Liver (tissue), 9 donors: Measurements from ENCODE around the gene TNS3. TPM values are rescaled to one million over a fixed set of nuclear protein-coding genes. Genes with fewer than 3 reads are reported as not detected.

ENCODE experiments used
- DNase-seq: peaks from one replicate; pipeline ENCODE4 v3.0.0-alpha.2; 2017; ENCODE audit warnings: low spot score
- H3K27ac ChIP-seq, 2 donors: one replicate each; pipeline ENCODE4 v1.7.0; 2013; ENCODE audit warnings: inconsistent platforms in 2 of 2, low read length in 2 of 2, control low read depth in 1 of 2, low read depth in 1 of 2, mild to moderate bottlenecking in 1 of 2
- H3K27me3 ChIP-seq, 4 donors: one replicate each; pipeline versions ENCODE4 v1.6.1 to v1.7.0; 2013; ENCODE audit warnings: low read length in 3 of 4, inconsistent platforms in 1 of 4, mild to moderate bottlenecking in 1 of 4, moderate library complexity in 1 of 4; ENCODE audit not compliant: control insufficient read depth in 4 of 4, insufficient read depth in 4 of 4
- H3K36me3 ChIP-seq, 4 donors: one replicate each; pipeline versions ENCODE4 v1.6.1 to v1.7.0; 2013; ENCODE audit warnings: low read length in 3 of 4, mild to moderate bottlenecking in 3 of 4, low read depth in 1 of 4, moderate library complexity in 1 of 4; ENCODE audit not compliant: control insufficient read depth in 4 of 4, insufficient read depth in 3 of 4
- H3K4me1 ChIP-seq, 4 donors: one replicate each; pipeline versions ENCODE4 v1.6.1 to v1.7.0; 2013; ENCODE audit warnings: low read length in 3 of 4, mild to moderate bottlenecking in 3 of 4, moderate library complexity in 1 of 4; ENCODE audit not compliant: control insufficient read depth in 4 of 4, insufficient read depth in 4 of 4
- H3K4me3 ChIP-seq, 3 donors: one replicate each; pipeline versions ENCODE4 v1.6.1 to v1.7.0; 2013; ENCODE audit warnings: low read length in 3 of 3, control low read depth in 1 of 3, low read depth in 1 of 3, mild to moderate bottlenecking in 1 of 3
- H3K9ac ChIP-seq, 2 donors: one replicate each; pipeline ENCODE4 v1.7.0; 2013; ENCODE audit warnings: low read length in 2 of 2, mild to moderate bottlenecking in 2 of 2, moderate library complexity in 2 of 2, control low read depth in 1 of 2, low read depth in 1 of 2
- H3K9me3 ChIP-seq, 4 donors: one replicate each; pipeline versions ENCODE4 v1.6.1 to v1.7.0; 2013; ENCODE audit warnings: low read length in 3 of 4; ENCODE audit not compliant: control insufficient read depth in 4 of 4
- EGR1 ChIP-seq, 2 donors: IDR thresholded peaks; 2 replicates each; pipeline ENCODE4 v1.6.1; 2016 to 2018; ENCODE audit warnings: antibody characterized with exemption in 2 of 2, low read depth in 2 of 2
- GABPA ChIP-seq, 2 donors: IDR thresholded peaks in 1 of 2; conservative IDR thresholded peaks in 1 of 2; 2 replicates each; pipeline ENCODE4 v1.6.1; 2016; ENCODE audit warnings: antibody characterized with exemption in 2 of 2, mild to moderate bottlenecking in 1 of 2, moderate library complexity in 1 of 2
- JUND ChIP-seq, 2 donors: IDR thresholded peaks; 2 replicates each; pipeline ENCODE4 v1.6.1; 2016; ENCODE audit warnings: antibody characterized with exemption in 2 of 2
- NR2F2 ChIP-seq: IDR thresholded peaks from 2 replicates; pipeline ENCODE4 v1.6.1; 2016; ENCODE audit warnings: antibody characterized with exemption
- RAD21 ChIP-seq, 2 donors: IDR thresholded peaks; 2 replicates each; pipeline ENCODE4 v1.6.1; 2016; ENCODE audit warnings: antibody characterized with exemption in 2 of 2, mild to moderate bottlenecking in 2 of 2
- RXRA ChIP-seq, 2 donors: IDR thresholded peaks; 2 replicates each; pipeline ENCODE4 v1.6.1; 2017 to 2018; ENCODE audit warnings: antibody characterized with exemption in 2 of 2, mild to moderate bottlenecking in 1 of 2
- SP1 ChIP-seq: IDR thresholded peaks from 2 replicates; pipeline ENCODE4 v1.6.1; 2018; ENCODE audit warnings: antibody characterized with exemption, mild to moderate bottlenecking
- TAF1 ChIP-seq: conservative IDR thresholded peaks from 2 replicates; pipeline ENCODE4 v1.6.1; 2016; ENCODE audit warnings: antibody characterized with exemption, mild to moderate bottlenecking
- YY1 ChIP-seq: IDR thresholded peaks from 2 replicates; pipeline ENCODE4 v1.6.1; 2016; ENCODE audit warnings: antibody characterized with exemption, mild to moderate bottlenecking
- WGBS: extraction: QIAGEN DNeasy Blood & Tissue Kit; methylation state at CpG from one replicate; pipeline ENCODE4 v1.1.7; 2013; 5-methylcytosine and 5-hydroxymethylcytosine counted together
- polyA plus RNA-seq, 2 donors: library from polyadenylated mRNA; stranded (reverse) in 1 of 2; unstranded in 1 of 2; fragments of 200-250 nt in 1 of 2; fragments of >200 nt in 1 of 2; fragmentation: Nextera tagmentation in 1 of 2; extraction: Ambion mirVana in 1 of 2; gene quantifications; one replicate each; pipeline versions ENCODE4 v1.2.1 to v1.2.3, GENCODE V29; 2013 to 2015
- total RNA-seq, 2 donors: library from RNA; depleted of rRNA; stranded (reverse); fragments of >200 nt; gene quantifications; one replicate each; pipeline ENCODE4 v1.2.3, GENCODE V29; 2014
- TF ChIP-seq, protein P1 (sequence below): IDR thresholded peaks from 2 replicates; pipeline ENCODE4 v1.6.1; 2016; ENCODE audit warnings: antibody characterized with exemption, mild to moderate bottlenecking
- TF ChIP-seq, protein P2 (sequence below): IDR thresholded peaks from 2 replicates; pipeline ENCODE4 v1.6.1; 2016; ENCODE audit warnings: antibody characterized with exemption
- TF ChIP-seq, protein P3 (sequence below): IDR thresholded peaks from 2 replicates; pipeline ENCODE4 v1.6.1; 2016; ENCODE audit warnings: antibody characterized with exemption
- TF ChIP-seq, protein P4 (sequence below): IDR thresholded peaks from 2 replicates; pipeline ENCODE4 v1.6.1; 2016; ENCODE audit warnings: antibody characterized with exemption
- TF ChIP-seq, protein P5 (sequence below): fragments of 150-350 bp; IDR thresholded peaks from 2 replicates; pipeline ENCODE4 v1.5.1; 2017; ENCODE audit warnings: improper control_type of control experiment, low read depth, low read length; ENCODE audit not compliant: missing input control
- donor health status: healthy.
- donor health status: healthy.
- donor health status: healthy.
- donor health status: healthy.
- donor health status: healthy.

TNS3 gene
- total and polyA plus RNA-seq, 4 donors = 16.8 to 100 (median 29.5) TPM

DNA sequence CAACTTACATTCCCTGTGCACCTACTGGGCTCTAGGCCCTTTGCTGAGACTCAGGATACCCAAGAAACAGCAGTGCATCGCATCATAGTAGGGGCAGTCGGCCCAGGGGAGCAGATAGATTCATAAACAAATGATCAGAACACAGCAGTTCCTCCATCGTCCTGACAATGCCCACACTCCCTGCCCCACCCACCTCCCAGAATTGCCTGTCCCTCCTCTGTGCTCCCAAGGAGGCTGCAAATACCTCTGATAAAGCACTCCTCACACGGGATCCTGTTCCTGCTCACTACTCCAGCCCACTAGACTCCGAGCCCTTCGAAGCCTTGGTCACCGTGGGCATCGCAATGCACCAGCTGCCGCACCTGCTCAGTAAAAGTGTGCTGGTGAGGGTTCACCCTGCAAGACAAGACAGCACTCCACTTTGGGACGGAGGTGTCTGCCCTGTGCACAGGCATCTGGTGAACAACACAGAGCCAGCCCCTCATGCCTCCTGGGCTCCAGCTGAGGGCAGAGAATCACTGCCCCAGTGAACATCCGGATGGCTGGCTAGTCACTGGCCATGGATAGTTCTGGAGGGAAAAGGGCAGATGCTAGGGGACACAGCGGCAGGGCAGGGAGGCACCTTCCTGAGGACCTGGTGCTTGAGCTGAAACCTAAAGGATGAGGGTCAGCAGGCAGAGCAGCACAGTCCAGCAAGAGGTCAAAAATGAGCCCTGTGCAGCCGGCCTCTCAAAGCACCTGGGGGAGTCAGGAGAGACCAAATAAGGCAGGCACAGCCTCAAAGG lies 60.7 kb downstream of the TNS3 start:
- H3K9ac ChIP-seq = no peak overlapping the region
- TF ChIP-seq GABPA (IDR thresholded peaks at IDR 0.05 in 1 of 2, conservative IDR thresholded peaks at IDR 0.05 in 1 of 2) = no peak
- no peak for TF ChIP-seq TAF1
- no peak for TF ChIP-seq RAD21 (IDR thresholded peaks at IDR 0.05)
- TF ChIP-seq, protein P1, sequence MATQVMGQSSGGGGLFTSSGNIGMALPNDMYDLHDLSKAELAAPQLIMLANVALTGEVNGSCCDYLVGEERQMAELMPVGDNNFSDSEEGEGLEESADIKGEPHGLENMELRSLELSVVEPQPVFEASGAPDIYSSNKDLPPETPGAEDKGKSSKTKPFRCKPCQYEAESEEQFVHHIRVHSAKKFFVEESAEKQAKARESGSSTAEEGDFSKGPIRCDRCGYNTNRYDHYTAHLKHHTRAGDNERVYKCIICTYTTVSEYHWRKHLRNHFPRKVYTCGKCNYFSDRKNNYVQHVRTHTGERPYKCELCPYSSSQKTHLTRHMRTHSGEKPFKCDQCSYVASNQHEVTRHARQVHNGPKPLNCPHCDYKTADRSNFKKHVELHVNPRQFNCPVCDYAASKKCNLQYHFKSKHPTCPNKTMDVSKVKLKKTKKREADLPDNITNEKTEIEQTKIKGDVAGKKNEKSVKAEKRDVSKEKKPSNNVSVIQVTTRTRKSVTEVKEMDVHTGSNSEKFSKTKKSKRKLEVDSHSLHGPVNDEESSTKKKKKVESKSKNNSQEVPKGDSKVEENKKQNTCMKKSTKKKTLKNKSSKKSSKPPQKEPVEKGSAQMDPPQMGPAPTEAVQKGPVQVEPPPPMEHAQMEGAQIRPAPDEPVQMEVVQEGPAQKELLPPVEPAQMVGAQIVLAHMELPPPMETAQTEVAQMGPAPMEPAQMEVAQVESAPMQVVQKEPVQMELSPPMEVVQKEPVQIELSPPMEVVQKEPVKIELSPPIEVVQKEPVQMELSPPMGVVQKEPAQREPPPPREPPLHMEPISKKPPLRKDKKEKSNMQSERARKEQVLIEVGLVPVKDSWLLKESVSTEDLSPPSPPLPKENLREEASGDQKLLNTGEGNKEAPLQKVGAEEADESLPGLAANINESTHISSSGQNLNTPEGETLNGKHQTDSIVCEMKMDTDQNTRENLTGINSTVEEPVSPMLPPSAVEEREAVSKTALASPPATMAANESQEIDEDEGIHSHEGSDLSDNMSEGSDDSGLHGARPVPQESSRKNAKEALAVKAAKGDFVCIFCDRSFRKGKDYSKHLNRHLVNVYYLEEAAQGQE = no peak
- TF ChIP-seq, protein P2, sequence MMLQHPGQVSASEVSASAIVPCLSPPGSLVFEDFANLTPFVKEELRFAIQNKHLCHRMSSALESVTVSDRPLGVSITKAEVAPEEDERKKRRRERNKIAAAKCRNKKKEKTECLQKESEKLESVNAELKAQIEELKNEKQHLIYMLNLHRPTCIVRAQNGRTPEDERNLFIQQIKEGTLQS = no peak
- TF ChIP-seq SP1 = no peak
- TF ChIP-seq, protein P3, sequence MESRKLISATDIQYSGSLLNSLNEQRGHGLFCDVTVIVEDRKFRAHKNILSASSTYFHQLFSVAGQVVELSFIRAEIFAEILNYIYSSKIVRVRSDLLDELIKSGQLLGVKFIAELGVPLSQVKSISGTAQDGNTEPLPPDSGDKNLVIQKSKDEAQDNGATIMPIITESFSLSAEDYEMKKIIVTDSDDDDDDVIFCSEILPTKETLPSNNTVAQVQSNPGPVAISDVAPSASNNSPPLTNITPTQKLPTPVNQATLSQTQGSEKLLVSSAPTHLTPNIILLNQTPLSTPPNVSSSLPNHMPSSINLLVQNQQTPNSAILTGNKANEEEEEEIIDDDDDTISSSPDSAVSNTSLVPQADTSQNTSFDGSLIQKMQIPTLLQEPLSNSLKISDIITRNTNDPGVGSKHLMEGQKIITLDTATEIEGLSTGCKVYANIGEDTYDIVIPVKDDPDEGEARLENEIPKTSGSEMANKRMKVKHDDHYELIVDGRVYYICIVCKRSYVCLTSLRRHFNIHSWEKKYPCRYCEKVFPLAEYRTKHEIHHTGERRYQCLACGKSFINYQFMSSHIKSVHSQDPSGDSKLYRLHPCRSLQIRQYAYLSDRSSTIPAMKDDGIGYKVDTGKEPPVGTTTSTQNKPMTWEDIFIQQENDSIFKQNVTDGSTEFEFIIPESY = no peak
- TF ChIP-seq, protein P4, sequence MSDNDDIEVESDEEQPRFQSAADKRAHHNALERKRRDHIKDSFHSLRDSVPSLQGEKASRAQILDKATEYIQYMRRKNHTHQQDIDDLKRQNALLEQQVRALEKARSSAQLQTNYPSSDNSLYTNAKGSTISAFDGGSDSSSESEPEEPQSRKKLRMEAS = no peak
- TF ChIP-seq YY1 = no peak
- no peak for TF ChIP-seq RXRA (IDR thresholded peaks at IDR 0.05)
- no peak for TF ChIP-seq EGR1 (IDR thresholded peaks at IDR 0.05; ENCODE audit: low read depth in 2 of 2)
- TF ChIP-seq JUND (IDR thresholded peaks at IDR 0.05) = no peak
- no peak for TF ChIP-seq NR2F2
- TF ChIP-seq, protein P5, sequence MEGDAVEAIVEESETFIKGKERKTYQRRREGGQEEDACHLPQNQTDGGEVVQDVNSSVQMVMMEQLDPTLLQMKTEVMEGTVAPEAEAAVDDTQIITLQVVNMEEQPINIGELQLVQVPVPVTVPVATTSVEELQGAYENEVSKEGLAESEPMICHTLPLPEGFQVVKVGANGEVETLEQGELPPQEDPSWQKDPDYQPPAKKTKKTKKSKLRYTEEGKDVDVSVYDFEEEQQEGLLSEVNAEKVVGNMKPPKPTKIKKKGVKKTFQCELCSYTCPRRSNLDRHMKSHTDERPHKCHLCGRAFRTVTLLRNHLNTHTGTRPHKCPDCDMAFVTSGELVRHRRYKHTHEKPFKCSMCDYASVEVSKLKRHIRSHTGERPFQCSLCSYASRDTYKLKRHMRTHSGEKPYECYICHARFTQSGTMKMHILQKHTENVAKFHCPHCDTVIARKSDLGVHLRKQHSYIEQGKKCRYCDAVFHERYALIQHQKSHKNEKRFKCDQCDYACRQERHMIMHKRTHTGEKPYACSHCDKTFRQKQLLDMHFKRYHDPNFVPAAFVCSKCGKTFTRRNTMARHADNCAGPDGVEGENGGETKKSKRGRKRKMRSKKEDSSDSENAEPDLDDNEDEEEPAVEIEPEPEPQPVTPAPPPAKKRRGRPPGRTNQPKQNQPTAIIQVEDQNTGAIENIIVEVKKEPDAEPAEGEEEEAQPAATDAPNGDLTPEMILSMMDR = no peak

More for the DNA sequence above, 60.7 kb downstream of the TNS3 start:
- Histone ChIP-seq H3K27ac (peak overlapping the region; percentile 74 to 97), H3K4me1 (peaks cover 30 to 52% (median 42%) of the 10 kb centered on the region in 4 donors), H3K4me3 (no peak overlapping the region), H3K9me3 (no peaks in the 10 kb centered on the region), H3K27me3 (no peaks in the 10 kb centered on the region), H3K36me3 (peaks cover 0 to 17% (median 8%) of the 10 kb centered on the region in 4 donors)
- WGBS = 79% methylated on average over 13 of the region's 13 CpGs
- DNase-seq = no peak
